GM19239 (cell line): Measurements from ENCODE around the gene SLC22A4.

Experiments
- DNase-seq: peaks from one replicate; pipeline ENCODE4 v3.0.0; 2011; ENCODE audit warnings: low spot score; ENCODE audit not compliant: insufficient read length
- FAIRE-seq: peaks from 2 replicates; lab custom pipeline; 2011; peaks lifted over from hg19 to GRCh38; lab: Jason Lieb, UNC

The SLC22A4 gene

DNA sequence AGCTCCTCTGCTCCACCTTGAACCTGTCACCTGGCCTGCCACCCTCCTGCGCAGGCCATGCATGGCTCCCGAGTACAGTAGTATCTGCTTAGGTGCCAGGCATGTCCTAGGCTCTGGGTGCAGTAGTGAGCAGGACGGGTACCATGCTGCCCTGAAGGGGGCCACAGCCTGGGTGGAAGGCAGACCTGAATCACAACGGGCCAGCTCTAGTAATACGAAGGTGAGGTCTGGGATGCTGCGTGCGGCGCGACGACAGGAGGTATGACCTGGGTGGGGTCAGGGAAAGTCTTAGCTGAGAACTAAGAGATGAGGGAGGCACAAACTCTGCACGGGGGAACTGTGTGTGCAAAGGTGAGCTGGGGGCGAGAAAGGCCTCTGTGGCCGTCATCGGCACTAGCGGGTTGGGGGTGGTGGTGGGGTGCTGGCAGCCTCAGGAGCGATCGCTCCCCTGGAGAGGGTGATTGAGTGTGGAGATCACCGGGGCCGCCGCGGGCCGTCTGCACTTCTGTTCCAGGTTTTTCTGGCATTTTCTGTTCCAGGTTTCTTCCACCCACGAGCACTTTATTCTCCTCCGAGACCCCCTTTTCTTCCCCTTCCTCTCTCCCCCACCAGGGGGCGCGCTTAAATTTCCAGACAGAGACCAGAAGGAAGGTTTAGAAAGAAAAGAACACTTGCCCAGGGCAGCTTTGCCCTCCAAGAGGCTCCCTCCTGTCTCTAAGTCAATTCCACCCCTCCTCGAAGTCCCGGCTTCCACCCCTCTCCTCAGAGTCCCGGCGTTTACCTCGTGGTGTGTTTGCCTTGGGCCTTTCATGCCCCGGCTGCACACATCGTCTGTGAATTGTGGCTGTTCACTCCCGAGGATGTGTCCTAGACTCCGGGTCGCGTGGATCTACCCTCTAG lies 21.6 kb upstream of the SLC22A4 start:
- FAIRE-seq (peak; percentile 58), DNase-seq (peak; percentile 64)

DNA sequence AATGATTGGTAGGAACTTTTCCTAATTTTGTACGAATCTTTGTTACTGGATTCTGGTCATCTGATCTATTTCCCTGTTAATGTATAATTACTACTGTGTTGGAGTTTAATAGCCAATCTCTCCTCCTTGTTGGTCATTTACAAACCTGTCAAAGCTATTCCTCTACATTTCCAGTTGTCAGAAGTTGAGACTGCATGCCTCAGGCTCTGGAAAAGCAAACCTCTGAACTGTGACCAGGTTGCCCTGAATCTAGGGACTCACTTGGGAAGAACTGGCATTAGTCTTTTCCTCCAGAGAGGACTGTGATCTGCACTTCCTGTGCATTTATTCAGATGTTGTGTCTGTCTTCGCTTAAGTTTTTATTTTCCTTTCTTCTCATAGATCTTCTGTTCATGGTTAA lies 20.6 kb upstream of the SLC22A4 start:
- no peak for FAIRE-seq

DNA sequence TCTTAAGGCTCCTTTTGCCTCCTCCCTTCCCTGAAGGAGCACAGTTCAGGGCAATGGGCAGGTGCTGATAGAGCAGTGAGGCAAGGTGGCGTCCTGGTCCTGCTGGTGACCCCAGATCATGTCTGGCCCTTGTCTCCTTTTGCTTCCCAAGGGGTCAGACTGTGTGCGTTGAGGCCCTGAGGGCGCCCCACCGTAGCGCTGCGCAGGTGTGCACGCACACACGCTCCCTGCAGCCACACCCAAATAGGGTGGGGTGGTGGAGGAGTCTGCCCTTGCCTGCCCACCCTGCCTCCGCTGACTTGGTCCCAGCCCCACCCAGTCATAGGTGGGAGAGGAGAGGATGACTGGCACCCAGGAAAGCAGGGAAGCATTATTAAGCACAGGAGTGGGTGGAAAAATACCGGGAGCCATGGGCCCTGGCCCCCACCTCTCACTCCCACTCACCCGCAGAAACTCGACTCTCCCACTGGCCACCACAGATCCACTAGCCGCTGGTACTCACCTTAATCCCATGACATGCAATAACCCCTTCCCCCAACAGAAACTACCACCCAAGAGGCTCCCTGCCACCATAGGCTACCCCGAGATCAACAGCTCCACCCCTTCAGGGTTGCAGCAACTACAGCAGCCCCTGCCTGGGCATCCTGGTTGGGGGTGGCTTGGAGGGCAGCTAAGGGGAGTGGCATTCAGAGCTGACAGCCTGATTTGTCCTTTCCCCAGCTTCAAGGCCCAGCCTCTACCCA lies 20.0 kb upstream of the SLC22A4 start:
- DNase-seq (no peak), FAIRE-seq (no peak)

More for the DNA sequence above, 20.6 kb upstream of the SLC22A4 start:
- DNase-seq, result no peak

DNA sequence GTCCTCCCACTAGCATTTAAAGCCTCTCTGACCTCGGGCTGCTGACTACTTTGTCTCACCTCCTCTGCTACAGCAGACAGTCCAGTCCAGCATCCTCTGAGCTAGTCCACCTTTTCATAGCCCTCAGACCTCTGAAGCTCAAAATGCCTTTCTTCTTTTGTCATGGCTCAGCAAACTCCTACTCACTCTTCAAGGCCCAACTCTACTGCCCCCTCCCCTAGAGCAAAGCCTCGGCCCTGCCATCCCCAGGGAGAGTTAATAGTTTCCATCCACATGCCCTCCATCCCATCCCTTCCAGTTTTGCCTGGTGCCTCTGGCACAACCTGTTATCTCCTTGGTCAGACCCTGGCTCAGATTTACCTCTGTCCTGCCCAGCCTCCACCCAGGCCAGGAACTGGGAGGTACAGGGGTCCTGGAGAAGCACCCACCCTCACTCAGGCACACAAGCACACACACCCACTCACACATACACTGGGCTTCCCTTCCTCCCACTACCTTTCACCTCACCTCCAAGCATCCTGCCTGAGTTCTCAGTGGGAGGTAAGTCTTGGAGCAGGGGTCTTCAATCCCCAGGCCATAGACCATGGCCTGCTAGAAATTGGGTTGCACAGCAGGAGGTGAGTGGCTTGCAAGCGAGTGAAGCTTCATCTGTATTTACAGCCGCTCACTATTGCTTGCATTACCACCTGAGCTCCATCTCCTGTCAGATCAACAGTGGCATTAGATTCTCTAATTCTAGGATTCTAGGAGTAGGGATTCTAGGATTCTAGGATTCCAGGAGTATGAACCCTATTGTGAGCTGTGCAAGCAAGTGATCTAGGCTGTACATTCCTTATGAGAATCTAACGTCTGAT lies 18.6 kb upstream of the SLC22A4 start:
- no peak for FAIRE-seq
- no peak for DNase-seq

DNA sequence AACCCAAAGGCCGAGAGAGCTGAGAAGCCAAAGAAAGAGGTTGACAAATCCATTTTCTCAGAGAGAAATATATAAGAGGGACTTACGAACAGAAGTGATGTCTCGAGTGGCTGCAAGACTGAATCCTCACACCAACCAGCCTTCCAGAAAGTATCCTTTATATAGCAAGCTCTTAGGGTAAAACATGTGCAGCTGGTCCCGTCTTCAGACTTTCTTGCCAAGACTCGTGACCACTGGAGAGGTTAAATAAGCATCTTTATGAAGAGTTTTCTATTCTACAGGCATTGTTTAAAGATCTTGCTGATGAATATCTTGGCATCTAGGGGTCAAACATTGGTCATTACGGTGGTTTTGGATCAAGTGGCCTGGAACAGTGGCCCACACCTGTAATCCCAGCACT lies 16.9 kb upstream of the SLC22A4 start:
- no peak for FAIRE-seq
- DNase-seq, result no peak

DNA sequence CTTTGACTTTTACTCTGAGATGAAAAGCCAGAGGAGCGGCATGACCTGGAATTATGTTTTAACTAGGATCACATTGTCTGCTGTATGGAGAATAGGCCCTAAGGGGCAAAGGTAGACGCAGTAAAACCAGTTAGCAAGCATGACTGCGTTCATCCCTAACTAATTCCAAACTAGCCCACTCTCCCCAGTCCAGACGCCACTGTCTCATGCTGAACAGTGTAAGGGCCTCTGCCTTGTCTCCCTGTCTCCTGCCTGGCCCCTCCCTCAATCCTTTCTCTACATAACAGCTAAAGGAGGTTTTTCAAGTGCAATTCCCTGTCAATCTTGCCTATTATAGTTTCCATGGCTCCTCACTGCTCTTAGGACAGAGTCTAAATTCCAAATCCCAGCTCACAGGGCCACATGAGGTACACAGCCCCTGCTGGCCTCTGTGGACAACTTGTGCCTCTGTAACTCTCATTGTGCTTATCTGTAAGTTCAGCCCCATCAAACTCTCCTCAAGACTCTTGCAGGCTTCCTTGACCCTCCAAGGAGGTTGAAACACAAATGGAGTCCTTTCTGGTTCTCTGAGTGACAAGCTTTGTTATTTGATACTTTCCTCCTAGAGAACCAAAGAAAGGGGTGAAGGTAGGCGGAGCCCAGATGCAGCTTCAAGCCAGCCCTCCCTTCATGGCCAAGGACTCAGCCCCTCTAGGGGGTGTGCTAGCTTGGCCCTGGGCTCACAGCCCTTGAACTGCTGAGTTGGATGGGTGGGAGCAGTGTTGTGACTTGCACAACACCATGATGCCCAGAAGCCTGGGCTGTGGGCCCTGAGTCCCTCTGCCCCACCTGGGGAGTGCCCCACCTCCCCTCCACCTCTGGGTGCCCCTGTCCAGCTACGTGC lies 16.0 kb upstream of the SLC22A4 start:
- DNase-seq, result no peak
- no peak for FAIRE-seq

DNA sequence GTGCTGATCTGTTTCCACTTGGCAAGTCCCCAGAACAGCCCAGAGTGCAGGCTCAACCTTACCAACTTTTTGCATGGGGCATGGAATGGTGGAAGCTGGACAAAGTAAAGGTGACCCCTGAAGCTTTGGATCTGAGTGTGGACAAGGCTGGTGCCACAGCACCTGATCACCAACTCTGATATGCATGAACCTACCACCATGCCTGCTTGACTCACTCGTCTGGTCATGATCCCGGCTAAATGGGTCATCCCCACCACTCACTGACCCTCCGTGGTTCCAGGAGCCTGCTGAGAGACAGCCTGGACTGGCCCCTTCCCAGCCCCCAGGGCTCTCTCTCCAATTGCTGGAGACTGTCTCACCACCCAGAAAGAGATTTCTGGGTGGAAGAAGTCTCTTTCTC lies 14.4 kb upstream of the SLC22A4 start:
- DNase-seq, result no peak
- FAIRE-seq, result no peak

DNA sequence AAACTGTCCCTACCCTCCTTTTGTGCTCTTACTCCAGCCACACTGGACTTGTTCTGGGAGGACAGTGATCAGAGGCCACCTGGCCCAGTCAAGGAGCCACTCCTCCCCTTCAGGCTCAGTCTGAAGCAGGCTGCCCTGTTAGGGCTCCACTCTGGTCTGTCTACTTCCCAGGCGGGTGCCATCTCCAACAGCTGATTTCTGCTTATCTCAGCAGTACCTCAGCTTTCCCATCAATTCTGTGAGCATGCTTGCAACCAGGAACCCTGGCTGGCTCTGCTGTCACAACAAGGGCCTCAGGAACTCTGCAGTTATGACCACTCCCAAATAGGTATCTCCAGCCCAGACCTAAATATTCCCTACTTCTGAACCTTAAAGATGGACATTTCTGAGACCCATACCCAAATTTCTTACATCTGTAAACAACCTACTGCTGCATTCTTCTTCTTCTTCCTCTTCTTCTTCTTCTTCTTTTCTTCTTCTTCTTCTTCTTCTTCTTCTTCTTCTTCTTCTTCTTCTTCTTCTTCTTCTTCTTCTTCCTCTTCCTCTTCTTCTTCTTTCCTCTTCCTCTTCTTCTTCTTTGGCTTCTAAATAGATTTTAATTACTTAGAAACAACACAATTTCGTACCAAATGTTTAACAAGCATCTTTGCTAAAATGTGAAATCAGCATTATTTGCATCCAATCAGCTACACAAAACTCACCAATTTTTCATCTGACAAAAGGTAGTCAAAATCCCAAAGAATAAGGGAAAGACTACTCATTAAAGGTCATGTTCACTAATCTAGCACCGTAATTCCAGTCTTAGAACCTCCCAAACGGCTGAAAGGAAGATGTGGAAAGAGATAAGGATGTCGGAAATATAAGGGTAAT lies 13.6 kb upstream of the SLC22A4 start:
- DNase-seq, result no peak
- FAIRE-seq, result no peak

DNA sequence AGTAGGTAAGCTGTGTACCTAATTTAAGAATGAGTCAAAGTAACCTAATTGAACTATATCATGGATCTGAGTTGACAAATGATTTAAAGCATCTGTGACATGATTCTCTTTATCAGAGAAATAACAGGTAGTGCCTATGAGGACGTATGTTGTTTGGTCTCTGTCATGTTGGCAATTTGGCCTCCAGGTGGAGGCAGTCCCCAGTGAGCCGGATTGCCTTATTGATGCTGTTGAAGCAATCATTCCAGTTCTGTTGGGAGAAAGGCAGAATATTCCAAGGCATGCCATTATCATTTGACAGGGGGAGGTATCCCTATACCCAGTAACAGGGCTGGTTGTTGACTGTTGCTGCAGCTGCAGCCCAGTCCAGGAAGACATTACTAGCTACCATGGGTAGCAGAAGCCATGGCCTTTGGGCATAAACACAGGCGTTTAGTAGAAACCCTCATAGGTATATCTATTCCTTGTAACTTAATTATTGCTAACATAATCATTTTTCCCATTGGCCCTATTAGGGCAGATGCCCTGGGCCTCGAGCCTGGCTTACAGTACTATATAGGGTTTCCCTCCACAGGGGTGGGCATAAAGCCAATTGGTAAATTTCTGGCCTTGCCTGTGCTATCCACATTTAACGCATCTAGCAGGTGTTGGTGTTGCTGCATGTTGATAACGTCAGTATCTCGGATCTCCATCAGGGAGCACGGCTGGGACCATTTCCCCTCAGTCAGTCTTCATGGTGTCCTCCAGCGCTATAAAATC lies 12.2 kb upstream of the SLC22A4 start:
- FAIRE-seq (no peak), DNase-seq (no peak)

DNA sequence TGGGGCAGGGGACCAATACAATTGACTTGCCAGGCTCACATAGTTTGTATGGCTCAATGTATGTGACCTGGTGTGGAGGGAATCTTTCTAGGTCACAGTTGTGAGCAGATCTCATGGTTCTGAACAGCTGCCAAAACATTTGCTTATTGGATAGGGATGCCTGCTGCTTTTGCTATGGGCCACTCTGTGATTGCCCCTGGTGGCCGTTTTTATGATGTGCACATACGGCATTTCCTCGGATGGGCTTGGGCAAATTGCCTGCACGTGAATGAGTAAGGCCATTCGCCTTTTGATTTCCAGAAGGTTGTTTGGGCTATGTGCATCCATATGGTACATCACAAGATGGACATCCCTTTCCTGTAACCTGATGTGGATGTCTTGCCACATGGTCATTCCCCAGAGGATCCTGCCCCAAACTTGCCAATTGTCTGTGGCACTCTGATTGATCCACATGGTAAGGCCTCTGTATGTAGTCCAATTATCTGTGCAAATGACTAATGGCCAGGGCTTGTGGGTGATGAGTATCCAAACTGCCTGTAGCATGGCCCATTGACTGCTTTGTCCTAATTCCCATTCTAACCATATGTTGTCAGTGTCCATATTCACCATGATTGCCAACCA lies 10.7 kb upstream of the SLC22A4 start:
- no peak for FAIRE-seq
- no peak for DNase-seq

DNA sequence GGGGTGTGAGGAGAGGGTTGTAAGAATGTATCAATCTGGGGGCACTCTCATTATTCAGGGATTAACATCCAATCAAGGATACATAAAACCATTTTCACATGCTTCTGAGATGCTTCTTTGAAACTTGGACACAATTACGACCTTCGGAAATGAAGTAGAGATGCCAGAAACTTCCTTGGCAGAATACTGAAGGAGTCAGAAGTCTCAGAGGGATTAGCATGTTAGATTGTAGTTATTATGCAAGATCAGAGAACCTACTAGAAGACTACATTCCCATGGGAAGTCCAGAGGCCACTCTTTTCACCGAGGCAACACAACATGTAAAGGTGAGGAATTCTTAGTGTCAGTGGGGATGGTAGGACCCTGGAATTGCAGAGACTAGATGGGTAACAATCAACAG lies 5.1 kb upstream of the SLC22A4 start:
- FAIRE-seq (no peak), DNase-seq (no peak)

DNA sequence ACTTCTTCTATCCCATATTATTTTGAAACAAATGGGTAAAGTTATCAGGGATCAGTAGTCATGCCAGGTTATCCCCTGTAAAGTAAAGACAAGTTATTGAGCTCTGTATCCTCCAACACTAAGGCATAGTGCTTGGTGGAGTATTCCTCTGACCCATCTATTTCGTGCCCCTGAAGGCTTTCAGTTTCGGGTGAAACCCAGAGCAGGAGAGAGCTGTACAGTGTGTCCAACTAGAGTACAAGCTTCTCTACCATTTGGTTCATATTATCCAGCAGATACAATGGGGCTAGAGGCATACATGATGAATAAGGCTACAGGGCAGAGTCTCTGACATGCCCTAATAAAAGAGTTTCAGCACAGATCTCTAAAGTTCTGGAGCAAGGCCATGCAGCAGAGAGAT lies 3.2 kb upstream of the SLC22A4 start:
- DNase-seq (no peak), FAIRE-seq (no peak)

DNA sequence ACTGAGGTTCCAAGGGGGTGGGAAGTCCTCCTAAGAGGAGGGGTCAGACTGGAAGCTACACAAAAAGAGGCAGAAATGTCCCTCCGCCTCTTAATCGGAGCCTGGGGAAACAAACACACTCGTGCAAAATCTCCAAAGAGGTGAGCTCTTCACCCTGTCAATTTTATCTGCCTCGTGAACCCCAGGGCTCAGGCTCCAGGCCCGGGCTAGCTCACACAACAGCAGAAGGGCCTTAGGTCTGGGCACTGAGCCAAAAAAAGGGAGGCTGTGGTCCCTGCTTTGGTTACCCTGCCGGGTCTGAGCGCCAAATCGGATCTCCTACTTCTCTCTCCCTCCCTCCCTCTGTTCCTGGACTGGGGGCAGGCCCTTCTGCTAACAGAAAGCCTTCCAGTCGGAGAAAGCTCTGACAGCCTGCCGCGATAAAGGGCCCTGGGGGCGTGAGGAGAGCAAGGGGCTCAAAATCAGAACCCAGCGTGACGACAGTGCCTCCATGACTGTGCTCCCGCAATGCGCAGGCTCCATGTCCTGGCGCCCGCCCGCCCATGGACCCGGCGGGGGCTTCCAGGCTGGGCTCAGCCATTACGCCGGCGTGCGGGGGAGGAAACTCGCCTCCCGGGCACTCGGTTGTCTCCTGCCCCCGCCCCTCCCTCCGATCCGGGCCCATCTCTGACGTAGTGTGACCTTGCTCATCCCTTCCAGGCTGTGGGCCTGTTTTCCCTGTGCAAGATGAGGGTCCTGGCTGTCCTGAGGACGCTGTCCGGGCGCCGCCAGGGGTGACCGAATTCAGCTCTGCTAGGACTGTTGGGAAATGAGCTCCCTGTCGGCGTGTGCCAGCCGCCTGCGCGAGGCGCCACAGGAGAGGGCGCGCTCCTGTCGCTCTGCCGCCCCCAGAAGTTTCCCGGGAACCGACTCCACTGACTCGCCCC lies 865 bp upstream of the SLC22A4 start:
- DNase-seq, result peak; percentile 48
- FAIRE-seq, result no peak

DNA sequence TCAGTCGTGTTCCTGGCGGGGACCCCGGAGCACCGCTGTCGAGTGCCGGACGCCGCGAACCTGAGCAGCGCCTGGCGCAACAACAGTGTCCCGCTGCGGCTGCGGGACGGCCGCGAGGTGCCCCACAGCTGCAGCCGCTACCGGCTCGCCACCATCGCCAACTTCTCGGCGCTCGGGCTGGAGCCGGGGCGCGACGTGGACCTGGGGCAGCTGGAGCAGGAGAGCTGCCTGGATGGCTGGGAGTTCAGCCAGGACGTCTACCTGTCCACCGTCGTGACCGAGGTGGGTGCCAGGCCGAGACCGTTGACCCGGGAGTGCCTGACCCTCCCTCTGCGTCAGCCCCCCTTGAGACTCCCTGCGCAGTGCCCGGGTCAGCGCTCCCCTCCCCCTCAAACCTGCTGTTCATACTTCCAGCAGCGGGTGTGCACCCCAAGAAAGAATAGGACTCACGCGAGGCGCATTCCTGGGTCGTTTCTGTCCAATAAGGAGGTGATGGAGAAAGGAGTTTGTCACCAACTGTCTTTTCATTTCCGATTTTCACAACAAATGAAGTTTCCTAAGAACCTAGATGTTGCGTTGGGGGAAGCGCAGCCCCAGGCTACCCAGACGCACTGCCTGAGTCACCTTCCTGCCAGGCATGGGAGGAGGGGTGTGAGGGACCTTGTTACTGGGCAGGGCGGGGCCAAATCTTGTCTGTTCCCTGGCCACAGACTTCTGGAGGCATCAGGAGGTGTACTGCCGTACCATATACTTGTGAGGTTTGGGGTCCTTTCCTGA lies 722 bp downstream of the SLC22A4 start:
- DNase-seq, result no peak
- no peak for FAIRE-seq

DNA sequence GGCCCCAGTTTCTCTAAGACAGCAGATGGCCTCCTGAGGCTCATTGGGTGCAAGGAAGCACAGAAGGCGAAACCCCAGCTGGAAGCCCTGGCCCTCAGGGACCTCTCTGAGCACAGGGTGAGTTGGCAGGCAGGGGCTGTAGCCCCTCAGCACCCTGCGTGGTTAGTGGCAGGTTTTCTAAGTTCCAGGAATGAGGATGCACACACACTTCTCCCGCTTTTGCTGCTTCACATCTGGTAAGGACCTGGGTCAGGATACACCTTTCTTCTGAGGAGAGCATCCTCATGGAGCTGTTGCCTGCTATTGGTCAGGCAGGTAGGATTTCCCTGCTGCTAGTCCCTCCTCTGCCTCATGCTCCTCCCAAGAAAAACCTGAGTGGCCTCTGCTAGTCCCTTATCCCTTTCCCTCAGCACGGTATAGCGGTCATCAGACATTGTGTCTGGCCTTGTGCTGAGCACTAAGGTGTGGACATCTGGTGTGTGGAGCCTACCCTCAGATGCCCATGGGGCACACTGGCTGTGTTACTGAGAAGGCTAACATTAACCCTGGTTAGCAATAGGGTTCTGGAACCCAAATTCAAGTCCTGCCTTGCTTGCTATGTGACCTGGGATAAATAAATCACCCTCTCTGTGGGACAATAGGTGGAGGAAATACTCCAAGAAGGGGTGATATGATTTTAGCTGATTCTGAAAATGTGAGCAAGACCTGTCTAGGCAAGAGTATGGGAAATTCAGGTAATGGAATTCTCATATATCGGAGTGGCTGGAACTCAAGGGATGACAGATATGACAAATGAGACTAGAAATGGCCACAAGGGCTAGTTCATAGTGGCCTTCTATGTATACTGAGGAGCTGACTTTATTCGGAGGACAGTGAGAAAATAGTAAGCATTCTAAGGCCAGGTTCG lies 1.6 kb downstream of the SLC22A4 start:
- DNase-seq, result no peak
- FAIRE-seq, result no peak
